Subcutaneous abdominal adipose tissue (tissue), 5 donors: ENCODE measurements around the gene CASQ2.

Experiments
- H3K27ac ChIP-seq: one replicate; pipeline ENCODE4 v1.7.0; 2013; ENCODE audit warnings: low read depth, mild to moderate bottlenecking, inconsistent platforms, low read length, moderate library complexity
- H3K27me3 ChIP-seq, 5 donors: one replicate each; pipeline ENCODE4 v1.7.0; 2013; ENCODE audit warnings: low read length in 5 of 5, inconsistent platforms in 1 of 5; ENCODE audit not compliant: control insufficient read depth in 5 of 5, insufficient read depth in 4 of 5
- H3K36me3 ChIP-seq, 5 donors: one replicate each; pipeline ENCODE4 v1.7.0; 2013; ENCODE audit warnings: low read length in 5 of 5; ENCODE audit not compliant: control insufficient read depth in 5 of 5, insufficient read depth in 5 of 5
- H3K4me1 ChIP-seq, 5 donors: one replicate each; pipeline ENCODE4 v1.7.0; 2013; ENCODE audit warnings: low read length in 5 of 5, mild to moderate bottlenecking in 3 of 5, moderate library complexity in 1 of 5; ENCODE audit not compliant: control insufficient read depth in 5 of 5, insufficient read depth in 5 of 5
- H3K4me3 ChIP-seq, 5 donors: one replicate each; pipeline ENCODE4 v1.7.0; 2013; ENCODE audit warnings: low read length in 5 of 5, low read depth in 1 of 5
- H3K9ac ChIP-seq, 5 donors: one replicate each; pipeline ENCODE4 v1.7.0; 2013; ENCODE audit warnings: low read length in 5 of 5, mild to moderate bottlenecking in 4 of 5, moderate library complexity in 3 of 5
- H3K9me3 ChIP-seq, 5 donors: one replicate each; pipeline ENCODE4 v1.7.0; 2013; ENCODE audit warnings: low read length in 5 of 5; ENCODE audit not compliant: control insufficient read depth in 5 of 5
- donor health status: healthy.
- donor health status: healthy.
- donor health status: healthy.
- donor health status: healthy.
- donor health status: healthy.

Gene CASQ2

DNA sequence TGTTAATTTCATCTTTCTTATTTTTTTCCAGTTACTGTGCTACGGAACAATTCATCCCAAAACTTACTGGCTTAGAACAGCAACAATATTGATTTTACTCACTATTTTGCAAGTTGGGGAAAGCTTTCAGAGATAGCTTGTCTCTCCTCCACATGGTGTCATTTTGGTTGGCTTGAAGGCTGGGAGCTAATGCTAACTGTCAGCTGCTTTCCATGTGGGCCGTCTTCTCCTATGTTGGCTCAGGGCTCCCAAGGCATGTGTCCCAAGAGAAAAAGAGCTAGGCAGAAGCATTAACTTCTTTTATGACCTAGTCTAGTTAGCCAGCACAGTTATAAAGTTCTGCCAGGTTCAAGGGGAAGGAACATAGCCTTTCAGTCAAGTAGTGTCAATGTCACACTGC lies 33.9 kb upstream of the CASQ2 start:
- H3K36me3 ChIP-seq, result no peaks in the 10 kb centered on the region

DNA sequence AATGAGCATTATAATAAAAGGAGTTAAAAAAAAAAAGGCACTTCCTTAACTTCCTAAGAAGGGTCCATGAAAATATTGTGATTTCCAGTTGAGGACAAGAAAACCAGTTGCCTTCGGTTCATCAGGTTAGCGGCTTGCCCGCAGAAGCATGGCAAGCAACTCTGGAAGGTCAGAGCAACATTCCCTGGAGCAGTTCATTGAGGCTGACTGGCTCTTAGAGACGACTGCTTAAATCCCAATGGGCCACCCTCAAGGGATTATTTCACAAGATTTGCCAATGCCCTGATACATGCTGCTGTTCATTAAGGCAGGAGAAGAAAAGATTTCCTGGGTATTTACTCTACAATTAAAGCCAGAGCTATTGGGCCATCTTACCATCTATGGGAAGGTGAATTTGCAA lies 29.0 kb upstream of the CASQ2 start:
- peaks cover 0 to 9% (median 4%) of the 10 kb centered on the region in 5 donors for H3K27me3 ChIP-seq
- no peak overlapping the region for H3K4me3 ChIP-seq
- no peaks in the 10 kb centered on the region for H3K9me3 ChIP-seq
- no peaks in the 10 kb centered on the region for H3K4me1 ChIP-seq
- H3K27ac ChIP-seq, result no peak overlapping the region
- H3K9ac ChIP-seq, result no peak overlapping the region
- no peaks in the 10 kb centered on the region for H3K36me3 ChIP-seq

More for the DNA sequence above, 33.9 kb upstream of the CASQ2 start:
- H3K9me3 ChIP-seq, result no peaks in the 10 kb centered on the region
- no peak overlapping the region for H3K4me3 ChIP-seq
- H3K27me3 ChIP-seq, result no peaks in the 10 kb centered on the region
- H3K9ac ChIP-seq, result no peak overlapping the region
- H3K4me1 ChIP-seq, result no peaks in the 10 kb centered on the region
- no peak overlapping the region for H3K27ac ChIP-seq

DNA sequence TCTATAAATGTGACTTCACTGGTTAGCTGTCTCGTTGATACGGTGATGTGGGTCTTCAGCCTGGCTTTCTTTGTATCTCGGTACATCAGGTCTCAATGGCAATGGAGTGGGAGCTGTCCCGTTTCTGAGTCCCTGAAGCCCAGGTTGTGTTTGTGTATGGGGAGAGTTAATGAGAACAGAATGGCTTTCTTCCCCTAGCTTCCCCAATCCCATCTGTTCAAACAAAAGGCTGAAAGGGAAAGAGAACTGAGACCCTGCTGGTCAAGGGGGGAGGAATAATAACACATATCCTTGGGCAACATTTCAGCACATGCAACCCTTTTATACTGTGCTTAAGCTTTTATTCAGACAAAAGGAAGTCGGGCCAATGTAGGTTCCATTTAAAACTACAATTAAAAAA lies 28.4 kb upstream of the CASQ2 start:
- no peak overlapping the region for H3K9ac ChIP-seq
- H3K4me3 ChIP-seq, result no peak overlapping the region
- H3K27ac ChIP-seq, result no peak overlapping the region
- no peaks in the 10 kb centered on the region for H3K36me3 ChIP-seq
- H3K9me3 ChIP-seq, result no peaks in the 10 kb centered on the region
- no peaks in the 10 kb centered on the region for H3K4me1 ChIP-seq
- peaks cover 0 to 9% (median 4%) of the 10 kb centered on the region in 5 donors for H3K27me3 ChIP-seq

- Histone ChIP-seq H3K36me3 (no peaks in the 10 kb centered on the region), H3K27ac (no peak overlapping the region), H3K4me3 (no peak overlapping the region), H3K4me1 (no peaks in the 10 kb centered on the region), H3K27me3 (peaks cover 0 to 11% (median 4%) of the 10 kb centered on the region in 5 donors), H3K9me3 (no peaks in the 10 kb centered on the region), H3K9ac (no peak overlapping the region)
Measured at GRCh38 chr1:115796036-115796435, 27.5 kb upstream of the CASQ2 start.

GRCh38 chr1:115794976-115795639 lies 26.6 kb upstream of the CASQ2 start:
- Histone ChIP-seq H3K27ac (no peak overlapping the region), H3K4me1 (no peaks in the 10 kb centered on the region), H3K27me3 (peaks cover 0 to 11% (median 4%) of the 10 kb centered on the region in 5 donors), H3K4me3 (no peak overlapping the region), H3K9me3 (no peaks in the 10 kb centered on the region), H3K36me3 (no peaks in the 10 kb centered on the region), H3K9ac (no peak overlapping the region)

- Histone ChIP-seq H3K27ac (no peak overlapping the region), H3K9ac (no peak overlapping the region), H3K36me3 (no peaks in the 10 kb centered on the region), H3K27me3 (peaks cover 0 to 11% (median 4%) of the 10 kb centered on the region in 5 donors), H3K4me1 (no peaks in the 10 kb centered on the region), H3K4me3 (no peak overlapping the region), H3K9me3 (no peaks in the 10 kb centered on the region)
Measured at GRCh38 chr1:115793162-115793561, 24.6 kb upstream of the CASQ2 start.

DNA sequence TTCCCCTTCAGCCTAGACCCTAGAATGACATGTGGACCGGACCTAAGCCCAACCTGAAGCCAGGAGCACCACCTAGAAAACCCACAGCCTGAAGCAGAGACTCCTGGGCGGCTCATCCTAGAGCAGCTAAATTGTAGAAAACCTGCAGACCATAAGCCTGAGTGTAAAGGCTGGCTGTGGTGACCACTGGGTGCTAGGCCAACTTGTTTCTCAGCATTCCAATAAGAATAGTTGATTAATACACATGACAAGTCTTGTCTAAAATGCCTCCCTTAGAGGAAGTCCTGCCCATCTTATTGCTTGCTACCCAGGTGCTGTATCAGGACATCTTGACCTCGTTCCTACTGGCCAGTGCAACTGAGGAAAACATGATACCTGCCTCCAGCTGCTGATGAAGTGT lies 23.3 kb upstream of the CASQ2 start:
- H3K4me1 ChIP-seq, result no peaks in the 10 kb centered on the region
- no peak overlapping the region for H3K4me3 ChIP-seq
- H3K36me3 ChIP-seq, result no peaks in the 10 kb centered on the region
- H3K9me3 ChIP-seq, result peaks cover 0 to 6% (median 0%) of the 10 kb centered on the region in 5 donors
- H3K27ac ChIP-seq, result no peak overlapping the region
- no peak overlapping the region for H3K9ac ChIP-seq
- peaks cover 0 to 11% (median 4%) of the 10 kb centered on the region in 5 donors for H3K27me3 ChIP-seq

DNA sequence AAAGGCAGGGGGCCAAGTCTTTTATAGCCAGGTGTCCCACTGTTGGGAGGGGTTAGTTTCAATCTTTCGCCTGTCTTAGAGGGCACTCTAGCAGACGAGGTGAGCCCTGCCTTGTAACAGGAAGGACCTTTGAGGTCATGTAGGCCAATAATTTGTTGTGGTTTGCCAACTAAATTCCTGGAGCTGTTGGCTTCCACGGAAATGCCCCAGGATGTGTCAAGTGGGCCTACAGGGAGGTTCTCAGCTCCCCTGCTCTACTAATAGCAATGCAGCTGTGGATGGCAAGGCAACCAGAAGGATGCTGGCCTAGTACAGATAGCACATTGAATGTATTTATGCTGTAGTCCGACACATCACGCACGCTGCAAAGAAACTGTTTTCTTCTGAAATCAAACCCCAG lies 22.3 kb upstream of the CASQ2 start:
- Histone ChIP-seq H3K9ac (no peak overlapping the region), H3K4me1 (no peaks in the 10 kb centered on the region), H3K27me3 (peaks cover 0 to 11% (median 4%) of the 10 kb centered on the region in 5 donors), H3K27ac (no peak overlapping the region), H3K36me3 (no peaks in the 10 kb centered on the region), H3K4me3 (no peak overlapping the region), H3K9me3 (peaks cover 0 to 6% (median 0%) of the 10 kb centered on the region in 5 donors)

GRCh38 chr1:115790356-115790755 lies 21.8 kb upstream of the CASQ2 start:
- H3K4me3 ChIP-seq, result no peak overlapping the region
- no peaks in the 10 kb centered on the region for H3K36me3 ChIP-seq
- no peak overlapping the region for H3K27ac ChIP-seq
- H3K27me3 ChIP-seq, result peaks cover 0 to 11% (median 4%) of the 10 kb centered on the region in 5 donors
- H3K4me1 ChIP-seq, result no peaks in the 10 kb centered on the region
- H3K9me3 ChIP-seq, result peaks cover 0 to 6% (median 0%) of the 10 kb centered on the region in 5 donors
- no peak overlapping the region for H3K9ac ChIP-seq

DNA sequence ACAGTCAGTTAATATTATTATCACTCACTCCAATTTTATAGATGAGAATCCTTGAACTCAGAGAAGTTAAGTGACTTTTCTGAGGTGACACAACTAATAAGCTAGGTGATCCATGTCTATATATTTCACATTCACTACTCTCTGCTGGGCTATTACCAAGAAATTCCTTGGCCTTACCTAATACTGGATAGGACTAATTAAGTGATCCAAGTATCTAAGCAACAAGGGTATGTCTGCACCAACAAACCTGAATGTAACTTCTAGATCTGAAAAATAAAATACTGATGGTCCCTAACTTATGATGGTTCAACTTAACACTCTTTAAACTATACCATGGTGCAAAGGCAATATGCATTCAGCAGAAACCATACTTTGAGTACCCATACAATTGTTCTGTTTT lies 14.8 kb upstream of the CASQ2 start:
- H3K27ac ChIP-seq, result no peak overlapping the region
- no peak overlapping the region for H3K4me3 ChIP-seq
- no peak overlapping the region for H3K9ac ChIP-seq

More for the DNA sequence above, 14.8 kb upstream of the CASQ2 start:
- H3K4me1 ChIP-seq, result no peaks in the 10 kb centered on the region
- peaks cover 0 to 7% (median 0%) of the 10 kb centered on the region in 5 donors for H3K27me3 ChIP-seq
- peaks cover 0 to 6% (median 0%) of the 10 kb centered on the region in 5 donors for H3K9me3 ChIP-seq
- H3K36me3 ChIP-seq, result no peaks in the 10 kb centered on the region
